HG02571 (cell line): ENCODE measurements around the gene SLC39A8.
"Not testable (repeated sequence)": the region's sequence is repeated elsewhere in the genome, so short reads cannot be mapped to it uniquely, and the experiment has no call there.

Experiments
- ATAC-seq: cut with Tn5 transposase; IDR thresholded peaks from one replicate; pipeline ENCODE4 v1.9.1; 2021; ENCODE audit warnings: mild to moderate bottlenecking, moderate library complexity; ENCODE audit not compliant: unreplicated experiment

The SLC39A8 gene

GRCh38 chr4:102344954-102345794 lies at the start of gene SLC39A8:
Gene SLC39A8 (minus strand): TSS chr4:102345482. CDS start chr4:102344662, 820 bp downstream.
- peak; percentile 84 for ATAC-seq

- ATAC-seq: no peak
These were observed 46.9 kb upstream of the SLC39A8 start for GRCh38 chr4:102392033-102392744.

GRCh38 chr4:102390438-102390837 lies 45.2 kb upstream of the SLC39A8 start:
- peak; percentile 86 for ATAC-seq

GRCh38 chr4:102388611-102389010 lies 43.3 kb upstream of the SLC39A8 start:
- no peak for ATAC-seq

GRCh38 chr4:102387552-102388150 lies 42.4 kb upstream of the SLC39A8 start:
- no peak for ATAC-seq

GRCh38 chr4:102386966-102387365 lies 41.7 kb upstream of the SLC39A8 start:
- no peak for ATAC-seq

GRCh38 chr4:102380253-102380652 lies 35.0 kb upstream of the SLC39A8 start:
- not testable (repeated sequence) for ATAC-seq

- no peak for ATAC-seq
These were observed 17.7 kb upstream of the SLC39A8 start for GRCh38 chr4:102362922-102363432.

- no peak for ATAC-seq
These were observed 12.8 kb upstream of the SLC39A8 start for GRCh38 chr4:102358128-102358527.

- not testable (repeated sequence) for ATAC-seq
These were observed 12.4 kb upstream of the SLC39A8 start for GRCh38 chr4:102357637-102358036.

GRCh38 chr4:102356562-102357202 lies 11.4 kb upstream of the SLC39A8 start:
- ATAC-seq: no peak

- ATAC-seq: no peak
These were observed 10.5 kb upstream of the SLC39A8 start for GRCh38 chr4:102355748-102356147.

- ATAC-seq: no peak
These were observed 9.6 kb upstream of the SLC39A8 start for GRCh38 chr4:102354671-102355454.

GRCh38 chr4:102352781-102353180 lies 7.5 kb upstream of the SLC39A8 start:
- no peak for ATAC-seq

- no peak for ATAC-seq
These were observed 5.4 kb upstream of the SLC39A8 start for GRCh38 chr4:102350634-102351033.

- ATAC-seq: no peak
These were observed 3.4 kb upstream of the SLC39A8 start for GRCh38 chr4:102348701-102349100.

GRCh38 chr4:102345795-102346100 lies 466 bp upstream of the SLC39A8 start:
- ATAC-seq: no peak

- peak; percentile 47 for ATAC-seq
These were observed 745 bp downstream of the SLC39A8 start for GRCh38 chr4:102344520-102344953.

- ATAC-seq: peak; percentile 43
These were observed 1.2 kb downstream of the SLC39A8 start for GRCh38 chr4:102343964-102344519.
